Right atrium auricular region (tissue), 2 donors: ENCODE results near the gene GPLD1. TPM values are rescaled to one million over a fixed set of nuclear protein-coding genes. Genes with fewer than 3 reads are reported as not detected.
A peak's percentile ranks its signal among the peaks of the same experiment; 100 is the strongest.

Experiments
- DNase-seq: peaks from one replicate; pipeline ENCODE4 v3.0.0-alpha.2; 2019; ENCODE audit warnings: low spot score
- H3K27ac ChIP-seq, 2 donors: fragments of 200-600 bp; sonication (generic); 1 replicate in 1 of 2; 2 replicates in 1 of 2; pipeline ENCODE4 v1.5.1; 2016 to 2019
- H3K27me3 ChIP-seq, 2 donors: fragments of 200-600 bp; sonication (generic); one replicate each; pipeline versions ENCODE4 v1.5.1 to v1.6.0; 2017 to 2019
- H3K36me3 ChIP-seq: fragments of 200-600 bp; sonication (generic); one replicate; pipeline ENCODE4 v1.5.1; 2016
- H3K4me1 ChIP-seq, 2 donors: fragments of 200-600 bp; sonication (generic); one replicate each; pipeline versions ENCODE4 v1.5.1 to v1.6.0; 2017 to 2019
- H3K4me3 ChIP-seq, 2 donors: fragments of 200-600 bp; sonication (generic); 1 replicate in 1 of 2; 2 replicates in 1 of 2; pipeline ENCODE4 v1.5.1; 2017 to 2019; ENCODE audit warnings: mild to moderate bottlenecking in 1 of 2, moderate library complexity in 1 of 2
- H3K9me3 ChIP-seq, 2 donors: fragments of 200-600 bp; sonication (generic); one replicate each; pipeline ENCODE4 v1.5.1; 2019
- CTCF ChIP-seq, 2 donors: fragments of 200-600 bp; sonication (generic); IDR thresholded peaks; one replicate each; pipeline ENCODE4 v1.5.1; 2019; ENCODE audit warnings: antibody characterized with exemption in 2 of 2
- total RNA-seq, 2 donors: library from RNA; depleted of rRNA; stranded (reverse); fragments of >200 nt; gene quantifications; one replicate each; pipeline ENCODE4 v1.1.0, GENCODE V29; 2016

Gene GPLD1
- total RNA-seq, 2 donors from 2014 or later, result 0.33 to 0.71 TPM

- DNase-seq, result no peak
- H3K36me3 ChIP-seq, result no peaks in the 10 kb centered on the region
- no peak overlapping the region for H3K4me3 ChIP-seq
- H3K4me1 ChIP-seq, result no peaks in the 10 kb centered on the region
- no peak for TF ChIP-seq CTCF (IDR thresholded peaks at IDR 0.05)
- H3K27ac ChIP-seq, result no peak overlapping the region
- no peaks in the 10 kb centered on the region for H3K9me3 ChIP-seq
- H3K27me3 ChIP-seq, result no peaks in the 10 kb centered on the region
Observed at GRCh38 chr6:24453921-24454320, 35.5 kb downstream of the GPLD1 start.

- Histone ChIP-seq H3K4me1 (no peaks in the 10 kb centered on the region), H3K9me3 (no peaks in the 10 kb centered on the region), H3K27me3 (no peaks in the 10 kb centered on the region), H3K4me3 (no peak overlapping the region), H3K27ac (no peak overlapping the region), H3K36me3 (no peaks in the 10 kb centered on the region)
- DNase-seq, result no peak
- TF ChIP-seq CTCF (IDR thresholded peaks at IDR 0.05), result no peak
Observed at GRCh38 chr6:24451581-24452388, 37.6 kb downstream of the GPLD1 start.

GRCh38 chr6:24448828-24449525 lies 40.4 kb downstream of the GPLD1 start:
- Histone ChIP-seq H3K27ac (no peak overlapping the region), H3K9me3 (no peaks in the 10 kb centered on the region), H3K36me3 (no peaks in the 10 kb centered on the region), H3K27me3 (no peaks in the 10 kb centered on the region), H3K4me1 (no peaks in the 10 kb centered on the region), H3K4me3 (no peak overlapping the region)
- DNase-seq, result peak; percentile 18
- no peak for TF ChIP-seq CTCF (IDR thresholded peaks at IDR 0.05)

GRCh38 chr6:24448396-24448795 lies 41.0 kb downstream of the GPLD1 start:
- DNase-seq, result peak; percentile 4
- Histone ChIP-seq H3K36me3 (no peaks in the 10 kb centered on the region), H3K27ac (no peak overlapping the region), H3K27me3 (no peaks in the 10 kb centered on the region), H3K9me3 (no peaks in the 10 kb centered on the region), H3K4me1 (no peaks in the 10 kb centered on the region), H3K4me3 (no peak overlapping the region)
- TF ChIP-seq CTCF (IDR thresholded peaks at IDR 0.05), result no peak

GRCh38 chr6:24446670-24447069 lies 42.7 kb downstream of the GPLD1 start:
- H3K27ac ChIP-seq, result no peak overlapping the region
- no peaks in the 10 kb centered on the region for H3K27me3 ChIP-seq
- H3K4me1 ChIP-seq, result no peaks in the 10 kb centered on the region
- H3K36me3 ChIP-seq, result no peaks in the 10 kb centered on the region
- H3K4me3 ChIP-seq, result no peak overlapping the region
- H3K9me3 ChIP-seq, result no peaks in the 10 kb centered on the region
- DNase-seq, result no peak
- TF ChIP-seq CTCF (IDR thresholded peaks at IDR 0.05), result no peak
